ENCODE results near the gene ORC5. TPM values are rescaled to one million over a fixed set of nuclear protein-coding genes. Genes with fewer than 3 reads are reported as not detected.

The ORC5 gene
- polyA plus RNA-seq, 3 donors: 2.8 to 7.9 (median 7.0) TPM

DNA sequence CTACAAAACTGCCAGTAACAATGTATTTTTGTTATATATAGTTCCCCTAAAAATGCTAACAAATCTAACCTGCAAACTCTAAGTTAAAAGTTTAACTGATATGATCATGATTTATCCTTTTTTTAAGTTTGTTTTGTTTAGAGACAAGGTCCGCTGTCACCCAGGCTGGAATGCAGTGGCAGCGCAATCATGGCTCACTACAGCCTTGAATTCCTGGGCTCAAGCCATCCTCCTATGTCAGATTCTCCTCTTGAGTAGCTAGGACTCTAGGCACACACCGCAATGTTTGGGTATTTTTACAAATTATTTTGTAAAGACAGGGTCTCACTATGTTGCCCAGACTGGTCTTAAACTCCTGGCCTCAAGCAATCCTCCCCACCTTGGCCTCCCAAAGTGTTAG, 46.6 kb downstream of the ORC5 start:
- 100% methylated on average over 1 of the region's 3 CpGs for WGBS (ENCODE audit: insufficient coverage)
- Histone ChIP-seq H3K27ac (ENCODE audit: low read depth in 1 of 2, low read length in 2 of 2) (no peak overlapping the region), H3K4me1 (ENCODE audit: control insufficient read depth in 1 of 2, insufficient read depth in 2 of 2, low read length in 2 of 2) (no peaks in the 10 kb centered on the region), H3K36me3 (replicated peaks in 1 of 2; ENCODE audit: control insufficient read depth in 1 of 2, insufficient read depth in 2 of 2, low read length in 2 of 2) (peaks cover 22 to 50% of the 10 kb centered on the region in 2 donors), H4K20me1 (ENCODE audit: insufficient read depth, low read length) (no peaks in the 10 kb centered on the region), H2AFZ (ENCODE audit: insufficient read depth, low read depth, low read length, poor library complexity, severe bottlenecking) (no peak overlapping the region), H3K4me2 (replicated peaks; ENCODE audit: extremely low read depth, low read length, poor library complexity, severe bottlenecking) (no peak overlapping the region), H3K4me3 (replicated peaks in 1 of 3; ENCODE audit: low read depth in 2 of 3, low read length in 3 of 3) (no peak overlapping the region), H3K79me2 (ENCODE audit: insufficient read depth, low read length) (no peaks in the 10 kb centered on the region), H3K27me3 (ENCODE audit: control insufficient read depth in 2 of 2, insufficient read depth in 2 of 2, low read length in 2 of 2) (no peaks in the 10 kb centered on the region), H3K9me3 (replicated peaks in 1 of 2; ENCODE audit: control insufficient read depth in 1 of 2, insufficient read depth in 1 of 2, low read length in 2 of 2) (no peaks in the 10 kb centered on the region), H3K9ac (ENCODE audit: insufficient read depth, low read length, poor library complexity, severe bottlenecking) (no peak overlapping the region)
- TF ChIP-seq, protein P1, sequence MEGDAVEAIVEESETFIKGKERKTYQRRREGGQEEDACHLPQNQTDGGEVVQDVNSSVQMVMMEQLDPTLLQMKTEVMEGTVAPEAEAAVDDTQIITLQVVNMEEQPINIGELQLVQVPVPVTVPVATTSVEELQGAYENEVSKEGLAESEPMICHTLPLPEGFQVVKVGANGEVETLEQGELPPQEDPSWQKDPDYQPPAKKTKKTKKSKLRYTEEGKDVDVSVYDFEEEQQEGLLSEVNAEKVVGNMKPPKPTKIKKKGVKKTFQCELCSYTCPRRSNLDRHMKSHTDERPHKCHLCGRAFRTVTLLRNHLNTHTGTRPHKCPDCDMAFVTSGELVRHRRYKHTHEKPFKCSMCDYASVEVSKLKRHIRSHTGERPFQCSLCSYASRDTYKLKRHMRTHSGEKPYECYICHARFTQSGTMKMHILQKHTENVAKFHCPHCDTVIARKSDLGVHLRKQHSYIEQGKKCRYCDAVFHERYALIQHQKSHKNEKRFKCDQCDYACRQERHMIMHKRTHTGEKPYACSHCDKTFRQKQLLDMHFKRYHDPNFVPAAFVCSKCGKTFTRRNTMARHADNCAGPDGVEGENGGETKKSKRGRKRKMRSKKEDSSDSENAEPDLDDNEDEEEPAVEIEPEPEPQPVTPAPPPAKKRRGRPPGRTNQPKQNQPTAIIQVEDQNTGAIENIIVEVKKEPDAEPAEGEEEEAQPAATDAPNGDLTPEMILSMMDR (IDR thresholded peaks at IDR 0.05): no peak
- Mint-ChIP-seq H3K4me3 (no peak overlapping the region), H3K4me1 (no peaks in the 10 kb centered on the region), H3K9me3 (no peaks in the 10 kb centered on the region), H3K27me3 (ENCODE audit: low read depth in 3 of 3) (no peaks in the 10 kb centered on the region), H3K36me3 (peaks cover 42 to 46% of the 10 kb centered on the region in 2 donors), H3K27ac (peak overlapping the region in 1 of 7 donors; percentile 30)
- no peak for DNase-seq
- intact Hi-C loops (cut with micrococcal nuclease): no loop called here

DNA sequence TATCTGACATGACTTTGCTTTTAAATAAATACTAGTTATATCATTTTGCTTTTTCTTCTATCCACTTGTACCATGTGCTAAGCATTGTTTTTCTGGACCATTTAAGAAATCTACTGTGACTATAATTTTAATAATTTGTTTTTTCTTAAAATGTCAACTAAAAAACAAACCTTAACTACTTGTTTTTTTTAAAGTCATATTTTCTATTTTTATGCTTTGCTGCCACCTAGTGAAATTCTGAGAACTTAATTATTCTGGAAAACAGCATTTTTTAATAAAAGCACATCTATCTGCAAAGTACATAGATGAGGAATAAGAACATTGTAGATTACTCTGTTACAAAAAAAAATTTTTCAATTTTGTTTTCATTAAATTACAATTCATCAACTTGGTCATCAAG, 47.4 kb downstream of the ORC5 start:
- Histone ChIP-seq H3K27me3 (ENCODE audit: control insufficient read depth in 2 of 2, insufficient read depth in 2 of 2, low read length in 2 of 2) (no peaks in the 10 kb centered on the region), H3K4me2 (replicated peaks; ENCODE audit: extremely low read depth, low read length, poor library complexity, severe bottlenecking) (no peak overlapping the region), H3K36me3 (replicated peaks in 1 of 2; ENCODE audit: control insufficient read depth in 1 of 2, insufficient read depth in 2 of 2, low read length in 2 of 2) (peaks cover 21 to 42% of the 10 kb centered on the region in 2 donors), H3K27ac (ENCODE audit: low read depth in 1 of 2, low read length in 2 of 2) (no peak overlapping the region), H3K4me3 (replicated peaks in 1 of 3; ENCODE audit: low read depth in 2 of 3, low read length in 3 of 3) (no peak overlapping the region), H3K9ac (ENCODE audit: insufficient read depth, low read length, poor library complexity, severe bottlenecking) (no peak overlapping the region), H3K4me1 (ENCODE audit: control insufficient read depth in 1 of 2, insufficient read depth in 2 of 2, low read length in 2 of 2) (no peaks in the 10 kb centered on the region), H2AFZ (ENCODE audit: insufficient read depth, low read depth, low read length, poor library complexity, severe bottlenecking) (no peak overlapping the region), H3K79me2 (ENCODE audit: insufficient read depth, low read length) (no peaks in the 10 kb centered on the region), H4K20me1 (ENCODE audit: insufficient read depth, low read length) (no peaks in the 10 kb centered on the region), H3K9me3 (replicated peaks in 1 of 2; ENCODE audit: control insufficient read depth in 1 of 2, insufficient read depth in 1 of 2, low read length in 2 of 2) (no peaks in the 10 kb centered on the region)
- no peaks in the 10 kb centered on the region for H3K4me1 Mint-ChIP-seq
- TF ChIP-seq, protein P1 (IDR thresholded peaks at IDR 0.05): peak; percentile 28
- H3K27ac Mint-ChIP-seq: no peak overlapping the region
- no peak for DNase-seq
- no peaks in the 10 kb centered on the region for H3K9me3 Mint-ChIP-seq
- no peak overlapping the region for H3K4me3 Mint-ChIP-seq
- intact Hi-C loops (cut with micrococcal nuclease): no loop called here
- H3K27me3 Mint-ChIP-seq (ENCODE audit: low read depth in 3 of 3): no peaks in the 10 kb centered on the region
- H3K36me3 Mint-ChIP-seq: peaks cover 40 to 42% of the 10 kb centered on the region in 2 donors
